ENCODE measurements around the gene CHRNB1. TPM values are rescaled to one million over a fixed set of nuclear protein-coding genes. Genes with fewer than 3 reads are reported as not detected.

CHRNB1 gene
- total RNA-seq, 1 donor from 2014 or later = 7.5 TPM

DNA sequence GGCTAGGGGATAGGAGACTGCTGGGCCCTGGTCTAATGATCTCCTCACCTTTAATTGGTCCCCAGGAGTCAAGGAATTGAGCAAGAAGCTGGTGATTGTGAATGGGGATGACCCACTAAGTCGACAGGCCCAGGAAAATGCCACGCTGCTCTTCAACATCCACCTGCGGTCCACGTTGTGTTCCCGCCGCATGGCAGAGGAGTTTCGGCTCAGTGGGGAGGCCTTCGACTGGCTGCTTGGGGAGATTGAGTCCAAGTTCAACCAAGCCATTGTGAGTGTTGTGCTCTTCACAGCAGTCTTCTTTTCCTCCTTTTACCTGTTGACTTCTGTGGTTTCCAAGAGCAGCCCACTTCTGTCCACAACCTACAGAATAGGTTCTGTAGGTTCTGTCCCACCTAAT lies 58.7 kb downstream of the CHRNB1 start:
- H3K27me3 Mint-ChIP-seq (ENCODE audit: insufficient read depth, low read depth) = peaks cover 2% of the 10 kb centered on the region
- Histone ChIP-seq H3F3A (ENCODE audit: low read depth) (peaks cover 10% of the 10 kb centered on the region), H3K27ac (no peak overlapping the region), H3K4me1 (no peaks in the 10 kb centered on the region), H3K79me2 (ENCODE audit: low read depth) (no peaks in the 10 kb centered on the region), H2AFZ (replicated peaks) (no peak overlapping the region), H3K9ac (no peak overlapping the region), H3K4me2 (no peak overlapping the region), H3K9me3 (ENCODE audit: low read depth) (no peaks in the 10 kb centered on the region), H4K20me1 (ENCODE audit: low read depth) (peaks cover 14% of the 10 kb centered on the region), H3K27me3 (no peaks in the 10 kb centered on the region), H3K4me3 (no peak overlapping the region), H3K36me3 (peaks cover 18% of the 10 kb centered on the region)
- no peak for DNase-seq (ENCODE audit: low spot score)
- H3K4me3 Mint-ChIP-seq = no peak overlapping the region
- H3K36me3 Mint-ChIP-seq = peaks cover 53% of the 10 kb centered on the region
- H3K4me1 Mint-ChIP-seq = no peaks in the 10 kb centered on the region
- no peaks in the 10 kb centered on the region for H3K9me3 Mint-ChIP-seq
- no peak overlapping the region for H3K27ac Mint-ChIP-seq
- no peak for TF ChIP-seq EZH2 (IDR thresholded peaks at IDR 0.05)
- TF ChIP-seq EZH2phosphoT487 (IDR thresholded peaks at IDR 0.05) = no peak
- TF ChIP-seq, protein P1, sequence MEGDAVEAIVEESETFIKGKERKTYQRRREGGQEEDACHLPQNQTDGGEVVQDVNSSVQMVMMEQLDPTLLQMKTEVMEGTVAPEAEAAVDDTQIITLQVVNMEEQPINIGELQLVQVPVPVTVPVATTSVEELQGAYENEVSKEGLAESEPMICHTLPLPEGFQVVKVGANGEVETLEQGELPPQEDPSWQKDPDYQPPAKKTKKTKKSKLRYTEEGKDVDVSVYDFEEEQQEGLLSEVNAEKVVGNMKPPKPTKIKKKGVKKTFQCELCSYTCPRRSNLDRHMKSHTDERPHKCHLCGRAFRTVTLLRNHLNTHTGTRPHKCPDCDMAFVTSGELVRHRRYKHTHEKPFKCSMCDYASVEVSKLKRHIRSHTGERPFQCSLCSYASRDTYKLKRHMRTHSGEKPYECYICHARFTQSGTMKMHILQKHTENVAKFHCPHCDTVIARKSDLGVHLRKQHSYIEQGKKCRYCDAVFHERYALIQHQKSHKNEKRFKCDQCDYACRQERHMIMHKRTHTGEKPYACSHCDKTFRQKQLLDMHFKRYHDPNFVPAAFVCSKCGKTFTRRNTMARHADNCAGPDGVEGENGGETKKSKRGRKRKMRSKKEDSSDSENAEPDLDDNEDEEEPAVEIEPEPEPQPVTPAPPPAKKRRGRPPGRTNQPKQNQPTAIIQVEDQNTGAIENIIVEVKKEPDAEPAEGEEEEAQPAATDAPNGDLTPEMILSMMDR (IDR thresholded peaks at IDR 0.05) = no peak

Other genes starting within 250 kb of the CHRNB1 start
- 23.5 and 50.5 TPM in 2 replicates for gene DLG4, start 225.2 kb upstream of the CHRNB1 start, total RNA-seq (ENCODE audit: low replicate concordance)
- gene ACADVL, start 225.1 kb upstream of the CHRNB1 start, total RNA-seq (ENCODE audit: low replicate concordance) = 86.7 and 194 TPM in 2 replicates
- 43.9 and 113 TPM in 2 replicates for gene DVL2, start 210.5 kb upstream of the CHRNB1 start, total RNA-seq (ENCODE audit: low replicate concordance)
- gene PHF23, start 205.6 kb upstream of the CHRNB1 start, total RNA-seq (ENCODE audit: low replicate concordance) = 31.6 and 59.1 TPM in 2 replicates
- gene GABARAP, start 202.6 kb upstream of the CHRNB1 start, total RNA-seq (ENCODE audit: low replicate concordance) = 225 and 276 TPM in 2 replicates
- 46.5 and 55.3 TPM in 2 replicates for gene CTDNEP1, start 193.3 kb upstream of the CHRNB1 start, total RNA-seq (ENCODE audit: low replicate concordance)
- 17.5 and 42.2 TPM in 2 replicates for gene ELP5, start 192.8 kb upstream of the CHRNB1 start, total RNA-seq (ENCODE audit: low replicate concordance)
- 0.32 and 1.3 TPM in 2 replicates for gene CLDN7, start 182.6 kb upstream of the CHRNB1 start, total RNA-seq (ENCODE audit: low replicate concordance)
- 1.7 and 7.3 TPM in 2 replicates for gene SLC2A4, start 163.3 kb upstream of the CHRNB1 start, total RNA-seq (ENCODE audit: low replicate concordance)
- 2.7 and 9.1 TPM in 2 replicates for gene YBX2, start 150.4 kb upstream of the CHRNB1 start, total RNA-seq (ENCODE audit: low replicate concordance)
- gene EIF5A, start 137.4 kb upstream of the CHRNB1 start, total RNA-seq (ENCODE audit: low replicate concordance) = 251 and 370 TPM in 2 replicates
- 20.5 and 41.8 TPM in 2 replicates for gene GPS2, start 129.7 kb upstream of the CHRNB1 start, total RNA-seq (ENCODE audit: low replicate concordance)
- 5.1 and 26.3 TPM in 2 replicates for gene NEURL4, start 115.7 kb upstream of the CHRNB1 start, total RNA-seq (ENCODE audit: low replicate concordance)
- 0.65 and 2.7 TPM in 2 replicates for gene ACAP1, start 108.5 kb upstream of the CHRNB1 start, total RNA-seq (ENCODE audit: low replicate concordance)
- gene KCTD11, start 92.9 kb upstream of the CHRNB1 start, total RNA-seq (ENCODE audit: low replicate concordance) = 2.7 and 8.2 TPM in 2 replicates
- not detected in 2 replicates for gene TMEM95, start 89.9 kb upstream of the CHRNB1 start, total RNA-seq (ENCODE audit: low replicate concordance)
- 1.8 and 4.0 TPM in 2 replicates for gene TNK1, start 64.0 kb upstream of the CHRNB1 start, total RNA-seq (ENCODE audit: low replicate concordance)
- 6.6 and 17.5 TPM in 2 replicates for gene PLSCR3, start 50.5 kb upstream of the CHRNB1 start, total RNA-seq (ENCODE audit: low replicate concordance)
- 72.0 and 152 TPM in 2 replicates for gene TMEM256, start 41.0 kb upstream of the CHRNB1 start, total RNA-seq (ENCODE audit: low replicate concordance)
- gene NLGN2, start 37.2 kb upstream of the CHRNB1 start, total RNA-seq (ENCODE audit: low replicate concordance) = 13.9 and 36.5 TPM in 2 replicates
- gene SPEM1, start 24.7 kb upstream of the CHRNB1 start, total RNA-seq (ENCODE audit: low replicate concordance) = not detected in 2 replicates
- not detected in 2 replicates for gene SPEM2, start 19.4 kb upstream of the CHRNB1 start, total RNA-seq (ENCODE audit: low replicate concordance)
- gene SPEM3, start 16.2 kb upstream of the CHRNB1 start, total RNA-seq (ENCODE audit: low replicate concordance) = not detected in 2 replicates
- gene TMEM102, start 9.6 kb upstream of the CHRNB1 start, total RNA-seq (ENCODE audit: low replicate concordance) = 1.0 and 1.6 TPM in 2 replicates
- gene FGF11, start 5.5 kb upstream of the CHRNB1 start, total RNA-seq (ENCODE audit: low replicate concordance) = 7.6 and 14.9 TPM in 2 replicates
- 5.4 and 15.5 TPM in 2 replicates for gene ZBTB4, start 34.6 kb downstream of the CHRNB1 start, total RNA-seq (ENCODE audit: low replicate concordance)
- not detected in 2 replicates for gene SLC35G6, start 36.4 kb downstream of the CHRNB1 start, total RNA-seq (ENCODE audit: low replicate concordance)
- 32.7 and 51.4 TPM in 2 replicates for gene POLR2A, start 39.3 kb downstream of the CHRNB1 start, total RNA-seq (ENCODE audit: low replicate concordance)
- gene TNFSF12, start 104.0 kb downstream of the CHRNB1 start, total RNA-seq (ENCODE audit: low replicate concordance) = 0.75 and 2.4 TPM in 2 replicates
- 0.37 TPM in 1 of 2 replicates, not detected in the other for gene TNFSF13, start 113.7 kb downstream of the CHRNB1 start, total RNA-seq (ENCODE audit: low replicate concordance)
- gene SENP3, start 116.9 kb downstream of the CHRNB1 start, total RNA-seq (ENCODE audit: low replicate concordance) = 87.9 and 91.6 TPM in 2 replicates
- gene CD68, start 134.6 kb downstream of the CHRNB1 start, total RNA-seq (ENCODE audit: low replicate concordance) = 0.95 TPM in 1 of 2 replicates, not detected in the other
- 167 and 177 TPM in 2 replicates for gene MPDU1, start 138.8 kb downstream of the CHRNB1 start, total RNA-seq (ENCODE audit: low replicate concordance)
- gene SOX15, start 145.0 kb downstream of the CHRNB1 start, total RNA-seq (ENCODE audit: low replicate concordance) = 0.51 and 7.6 TPM in 2 replicates
- 42.7 and 65.5 TPM in 2 replicates for gene FXR2, start 169.8 kb downstream of the CHRNB1 start, total RNA-seq (ENCODE audit: low replicate concordance)
- gene SAT2, start 182.8 kb downstream of the CHRNB1 start, total RNA-seq (ENCODE audit: low replicate concordance) = 34.6 and 56.6 TPM in 2 replicates
- gene SHBG, start 185.1 kb downstream of the CHRNB1 start, total RNA-seq (ENCODE audit: low replicate concordance) = 0.46 TPM in 1 of 2 replicates, not detected in the other
- gene ATP1B2, start 205.9 kb downstream of the CHRNB1 start, total RNA-seq (ENCODE audit: low replicate concordance) = 0.37 and 1.4 TPM in 2 replicates
- 54.9 and 69.7 TPM in 2 replicates for gene TP53, start 242.4 kb downstream of the CHRNB1 start, total RNA-seq (ENCODE audit: low replicate concordance)
- 12.6 and 22.8 TPM in 2 replicates for gene WRAP53, start 243.4 kb downstream of the CHRNB1 start, total RNA-seq (ENCODE audit: low replicate concordance)